WTC11 (cell line): ENCODE results near the gene ATP5IF1.

Experiments used
- ATF1 ChIP-seq: sonication (generic); formaldehyde crosslinking; IDR thresholded peaks from 2 replicates; pipeline ENCODE4 v1.8.1; 2023; ENCODE audit warnings: mild to moderate bottlenecking, moderate library complexity, missing genetic modification reagents
- ATF2 ChIP-seq: sonication (generic); formaldehyde crosslinking; IDR thresholded peaks from 2 replicates; pipeline ENCODE4 v1.8.1; 2022; ENCODE audit warnings: low read depth, missing genetic modification reagents, borderline replicate concordance
- CREB1 ChIP-seq: sonication (generic); formaldehyde crosslinking; IDR thresholded peaks from 2 replicates; pipeline ENCODE4 v1.8.0; 2023; ENCODE audit warnings: mild to moderate bottlenecking, missing genetic modification reagents
- FOXP4 ChIP-seq: sonication (generic); formaldehyde crosslinking; IDR thresholded peaks from 2 replicates; pipeline ENCODE4 v1.8.0; 2022; ENCODE audit warnings: mild to moderate bottlenecking, missing genetic modification reagents
- JUN ChIP-seq: sonication (generic); formaldehyde crosslinking; IDR thresholded peaks from 2 replicates; pipeline ENCODE4 v1.8.0; 2023; ENCODE audit warnings: mild to moderate bottlenecking, missing genetic modification reagents
- NFE2L1 ChIP-seq: sonication (generic); formaldehyde crosslinking; IDR thresholded peaks from 2 replicates; pipeline ENCODE4 v1.8.1; 2023; ENCODE audit warnings: missing genetic modification reagents
- NR2C2 ChIP-seq: sonication (generic); formaldehyde crosslinking; IDR thresholded peaks from 2 replicates; pipeline ENCODE4 v1.8.0; 2022; ENCODE audit warnings: mild to moderate bottlenecking, missing genetic modification reagents
- NR3C1 ChIP-seq: sonication (generic); formaldehyde crosslinking; conservative IDR thresholded peaks from 2 replicates; pipeline ENCODE4 v1.8.1; 2023; ENCODE audit warnings: low read depth, mild to moderate bottlenecking, missing genetic modification reagents
- SOX15 ChIP-seq: fragments of 250-450 bp; sonication (Bioruptor Pico); IDR thresholded peaks from 2 replicates; pipeline ENCODE4 v1.9.0; 2021; ENCODE audit warnings: mild to moderate bottlenecking
- ZBTB21 ChIP-seq: sonication (generic); formaldehyde crosslinking; IDR thresholded peaks from 2 replicates; pipeline ENCODE4 v1.8.1; 2023; ENCODE audit warnings: mild to moderate bottlenecking, missing genetic modification reagents, borderline replicate concordance
- ZNF232 ChIP-seq: sonication (generic); formaldehyde crosslinking; IDR thresholded peaks from 2 replicates; pipeline ENCODE4 v1.8.0; 2022; ENCODE audit warnings: mild to moderate bottlenecking, missing genetic modification reagents
- TF ChIP-seq, protein P1 (sequence below): sonication (generic); formaldehyde crosslinking; IDR thresholded peaks from 2 replicates; pipeline ENCODE4 v1.8.0; 2023; ENCODE audit warnings: missing genetic modification reagents, mild to moderate bottlenecking, borderline replicate concordance
- TF ChIP-seq, protein P2 (sequence below): fragments of 200-600 bp; IDR thresholded peaks from 2 replicates; pipeline ENCODE4 v1.8.0; 2022; ENCODE audit warnings: antibody characterized with exemption

DNA sequence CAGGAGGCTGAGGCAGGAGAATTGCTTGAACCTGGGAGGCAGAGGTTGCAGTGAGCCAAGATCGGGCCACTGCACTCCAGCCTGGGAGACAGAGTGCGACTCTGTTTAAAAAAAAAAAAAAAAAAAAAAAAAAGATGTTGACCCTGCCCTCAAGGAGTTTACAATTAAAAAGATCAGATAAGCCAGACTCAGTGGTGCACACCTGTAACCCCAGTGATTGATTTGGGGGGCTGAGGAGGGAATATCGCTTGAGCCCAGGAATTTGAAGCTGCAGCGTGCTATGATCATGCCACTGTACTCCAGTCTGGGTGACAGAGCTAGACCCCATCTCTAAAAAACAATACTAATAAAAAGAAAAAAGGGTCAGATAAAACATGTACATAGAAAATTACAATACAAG lies 21.8 kb downstream of the ATP5IF1 start:
- TF ChIP-seq, protein P1, sequence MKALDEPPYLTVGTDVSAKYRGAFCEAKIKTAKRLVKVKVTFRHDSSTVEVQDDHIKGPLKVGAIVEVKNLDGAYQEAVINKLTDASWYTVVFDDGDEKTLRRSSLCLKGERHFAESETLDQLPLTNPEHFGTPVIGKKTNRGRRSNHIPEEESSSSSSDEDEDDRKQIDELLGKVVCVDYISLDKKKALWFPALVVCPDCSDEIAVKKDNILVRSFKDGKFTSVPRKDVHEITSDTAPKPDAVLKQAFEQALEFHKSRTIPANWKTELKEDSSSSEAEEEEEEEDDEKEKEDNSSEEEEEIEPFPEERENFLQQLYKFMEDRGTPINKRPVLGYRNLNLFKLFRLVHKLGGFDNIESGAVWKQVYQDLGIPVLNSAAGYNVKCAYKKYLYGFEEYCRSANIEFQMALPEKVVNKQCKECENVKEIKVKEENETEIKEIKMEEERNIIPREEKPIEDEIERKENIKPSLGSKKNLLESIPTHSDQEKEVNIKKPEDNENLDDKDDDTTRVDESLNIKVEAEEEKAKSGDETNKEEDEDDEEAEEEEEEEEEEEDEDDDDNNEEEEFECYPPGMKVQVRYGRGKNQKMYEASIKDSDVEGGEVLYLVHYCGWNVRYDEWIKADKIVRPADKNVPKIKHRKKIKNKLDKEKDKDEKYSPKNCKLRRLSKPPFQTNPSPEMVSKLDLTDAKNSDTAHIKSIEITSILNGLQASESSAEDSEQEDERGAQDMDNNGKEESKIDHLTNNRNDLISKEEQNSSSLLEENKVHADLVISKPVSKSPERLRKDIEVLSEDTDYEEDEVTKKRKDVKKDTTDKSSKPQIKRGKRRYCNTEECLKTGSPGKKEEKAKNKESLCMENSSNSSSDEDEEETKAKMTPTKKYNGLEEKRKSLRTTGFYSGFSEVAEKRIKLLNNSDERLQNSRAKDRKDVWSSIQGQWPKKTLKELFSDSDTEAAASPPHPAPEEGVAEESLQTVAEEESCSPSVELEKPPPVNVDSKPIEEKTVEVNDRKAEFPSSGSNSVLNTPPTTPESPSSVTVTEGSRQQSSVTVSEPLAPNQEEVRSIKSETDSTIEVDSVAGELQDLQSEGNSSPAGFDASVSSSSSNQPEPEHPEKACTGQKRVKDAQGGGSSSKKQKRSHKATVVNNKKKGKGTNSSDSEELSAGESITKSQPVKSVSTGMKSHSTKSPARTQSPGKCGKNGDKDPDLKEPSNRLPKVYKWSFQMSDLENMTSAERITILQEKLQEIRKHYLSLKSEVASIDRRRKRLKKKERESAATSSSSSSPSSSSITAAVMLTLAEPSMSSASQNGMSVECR, result no peak
- TF ChIP-seq ATF2 (CRISPR knock-in tag), result no peak
- no peak for TF ChIP-seq NR2C2
- TF ChIP-seq, protein P2, sequence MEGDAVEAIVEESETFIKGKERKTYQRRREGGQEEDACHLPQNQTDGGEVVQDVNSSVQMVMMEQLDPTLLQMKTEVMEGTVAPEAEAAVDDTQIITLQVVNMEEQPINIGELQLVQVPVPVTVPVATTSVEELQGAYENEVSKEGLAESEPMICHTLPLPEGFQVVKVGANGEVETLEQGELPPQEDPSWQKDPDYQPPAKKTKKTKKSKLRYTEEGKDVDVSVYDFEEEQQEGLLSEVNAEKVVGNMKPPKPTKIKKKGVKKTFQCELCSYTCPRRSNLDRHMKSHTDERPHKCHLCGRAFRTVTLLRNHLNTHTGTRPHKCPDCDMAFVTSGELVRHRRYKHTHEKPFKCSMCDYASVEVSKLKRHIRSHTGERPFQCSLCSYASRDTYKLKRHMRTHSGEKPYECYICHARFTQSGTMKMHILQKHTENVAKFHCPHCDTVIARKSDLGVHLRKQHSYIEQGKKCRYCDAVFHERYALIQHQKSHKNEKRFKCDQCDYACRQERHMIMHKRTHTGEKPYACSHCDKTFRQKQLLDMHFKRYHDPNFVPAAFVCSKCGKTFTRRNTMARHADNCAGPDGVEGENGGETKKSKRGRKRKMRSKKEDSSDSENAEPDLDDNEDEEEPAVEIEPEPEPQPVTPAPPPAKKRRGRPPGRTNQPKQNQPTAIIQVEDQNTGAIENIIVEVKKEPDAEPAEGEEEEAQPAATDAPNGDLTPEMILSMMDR, result no peak
- TF ChIP-seq ZBTB21 (CRISPR knock-in tag), result no peak
- TF ChIP-seq FOXP4 (CRISPR knock-in tag), result no peak
- TF ChIP-seq JUN (CRISPR knock-in tag), result no peak
- TF ChIP-seq CREB1 (CRISPR knock-in tag), result no peak
- no peak for TF ChIP-seq ZNF232 (CRISPR knock-in tag)
- no peak for TF ChIP-seq SOX15
- TF ChIP-seq ATF1 (CRISPR knock-in tag), result no peak
- TF ChIP-seq NFE2L1, result no peak
- no peak for TF ChIP-seq NR3C1 (CRISPR knock-in tag)
